OCI-LY3 (cell line): ENCODE data around the gene DCAF17.

Experiments
- H2AFZ ChIP-seq: fragments of 200-600, 300-600 bp; shearing (Covaris generic); 2 replicates; pipeline ENCODE4 v1.6.0; 2014; ENCODE audit warnings: antibody characterized with exemption, low read depth, low read length
- H3K27ac ChIP-seq: fragments of 200-600, 300-600 bp; sonication (generic); 2 replicates; pipeline ENCODE4 v1.5.1; 2014; ENCODE audit warnings: mild to moderate bottlenecking, low read length, moderate library complexity, mixed read lengths
- H3K27me3 ChIP-seq: fragments of 200-600, 300-600 bp; sonication (generic); 2 replicates; pipeline ENCODE4 v1.6.1; 2014; ENCODE audit warnings: low read depth, low read length, mixed read lengths
- H3K36me3 ChIP-seq: fragments of 200-600, 300-600 bp; sonication (generic); replicated peaks from 2 replicates; pipeline ENCODE3; 2014; ENCODE audit warnings: low read depth, low read length, mixed read lengths
- H3K4me1 ChIP-seq: fragments of 300-600, 200-600 bp; sonication (generic); 2 replicates; pipeline ENCODE4 v1.6.1; 2014; ENCODE audit warnings: low read length, mixed read lengths
- H3K4me2 ChIP-seq: fragments of 200-600, 300-600 bp; sonication (generic); 2 replicates; pipeline ENCODE4 v1.6.1; 2014; ENCODE audit warnings: low read length, mixed read lengths
- H3K4me3 ChIP-seq: fragments of 300-600, 200-600 bp; sonication (generic); 2 replicates; pipeline ENCODE4 v1.5.1; 2014; ENCODE audit warnings: antibody characterized with exemption, mild to moderate bottlenecking, low read length, moderate library complexity
- H3K79me2 ChIP-seq: fragments of 300-600, 200-600 bp; shearing (Covaris generic); 2 replicates; pipeline ENCODE4 v1.6.1; 2014; ENCODE audit warnings: mild to moderate bottlenecking, low read length, mixed read lengths
- H3K9ac ChIP-seq: fragments of 300-600, 200-600 bp; shearing (Covaris generic); 2 replicates; pipeline ENCODE4 v1.6.0; 2014; ENCODE audit warnings: mild to moderate bottlenecking, low read length, moderate library complexity
- H3K9me3 ChIP-seq: fragments of 200-600, 300-600 bp; shearing (Covaris generic); 2 replicates; pipeline ENCODE4 v1.6.1; 2014; ENCODE audit warnings: low read length, mixed read lengths; ENCODE audit not compliant: insufficient read depth
- H4K20me1 ChIP-seq: fragments of 200-600, 300-600 bp; sonication (generic); 2 replicates; pipeline ENCODE4 v1.6.1; 2016; ENCODE audit warnings: low read length, mixed read lengths; ENCODE audit not compliant: insufficient read depth
- CTCF ChIP-seq: fragments of 200-600, 300-600 bp; sonication (generic); IDR thresholded peaks from 2 replicates; pipeline ENCODE4 v1.5.1; 2014; ENCODE audit warnings: antibody characterized with exemption, low read length, low read depth
- EZH2phosphoT487 ChIP-seq: fragments of 200-600 bp; shearing (Covaris generic); IDR thresholded peaks from 2 replicates; pipeline ENCODE4 v1.6.1; 2018; ENCODE audit warnings: antibody characterized with exemption, mixed run types, low read depth

DCAF17 gene

GRCh38 chr2:171389780-171390179 is 44.2 kb upstream of the DCAF17 start:
- TF ChIP-seq CTCF (no peak), EZH2phosphoT487 (no peak)
- no peak overlapping the region for H3K27ac ChIP-seq
- H4K20me1 ChIP-seq = no peaks in the 10 kb centered on the region
- no peaks in the 10 kb centered on the region for H3K27me3 ChIP-seq
- no peaks in the 10 kb centered on the region for H3K79me2 ChIP-seq
- no peak overlapping the region for H3K4me3 ChIP-seq
- H3K36me3 ChIP-seq = no peaks in the 10 kb centered on the region
- H3K4me1 ChIP-seq = no peaks in the 10 kb centered on the region
- H3K4me2 ChIP-seq = no peak overlapping the region
- no peaks in the 10 kb centered on the region for H3K9me3 ChIP-seq
- H2AFZ ChIP-seq = no peak overlapping the region
- no peak overlapping the region for H3K9ac ChIP-seq

GRCh38 chr2:171390941-171391516 is 43.0 kb upstream of the DCAF17 start:
- Histone ChIP-seq H4K20me1 (no peaks in the 10 kb centered on the region), H3K79me2 (no peaks in the 10 kb centered on the region), H3K36me3 (no peaks in the 10 kb centered on the region), H3K27me3 (no peaks in the 10 kb centered on the region), H3K4me2 (no peak overlapping the region), H2AFZ (no peak overlapping the region), H3K9me3 (no peaks in the 10 kb centered on the region), H3K9ac (no peak overlapping the region), H3K27ac (no peak overlapping the region), H3K4me3 (no peak overlapping the region), H3K4me1 (no peaks in the 10 kb centered on the region)
- no peak for TF ChIP-seq EZH2phosphoT487
- TF ChIP-seq CTCF = no peak

- Histone ChIP-seq H3K9me3 (no peaks in the 10 kb centered on the region), H3K9ac (no peak overlapping the region), H3K79me2 (no peaks in the 10 kb centered on the region), H3K4me1 (no peaks in the 10 kb centered on the region), H3K4me2 (no peak overlapping the region), H2AFZ (no peak overlapping the region), H3K4me3 (no peak overlapping the region), H4K20me1 (no peaks in the 10 kb centered on the region), H3K27ac (no peak overlapping the region), H3K27me3 (no peaks in the 10 kb centered on the region), H3K36me3 (no peaks in the 10 kb centered on the region)
- TF ChIP-seq CTCF (no peak), EZH2phosphoT487 (no peak)
These were observed 42.5 kb upstream of the DCAF17 start for GRCh38 chr2:171391532-171391931.

- Histone ChIP-seq H4K20me1 (no peaks in the 10 kb centered on the region), H3K4me2 (no peak overlapping the region), H3K27me3 (no peaks in the 10 kb centered on the region), H3K4me3 (no peak overlapping the region), H3K9me3 (no peaks in the 10 kb centered on the region), H3K27ac (no peak overlapping the region), H3K4me1 (no peaks in the 10 kb centered on the region), H3K9ac (no peak overlapping the region), H3K36me3 (no peaks in the 10 kb centered on the region), H3K79me2 (no peaks in the 10 kb centered on the region), H2AFZ (no peak overlapping the region)
- TF ChIP-seq EZH2phosphoT487 (no peak), CTCF (no peak)
These were observed 40.5 kb upstream of the DCAF17 start for GRCh38 chr2:171393487-171393886.
